K562 (cell line): ENCODE data around the gene RNF32.

ENCODE experiments used
- CTCF ChIP-seq, 3 experiments: IDR thresholded peaks in 2 of 3; conservative IDR thresholded peaks in 1 of 3; 2 replicates each; pipeline ENCODE4 v1.5.1; 2011 to 2012; ENCODE audit warnings: low read length in 3 of 3, mild to moderate bottlenecking in 3 of 3, control low read depth in 2 of 3, improper control_type of control experiment in 1 of 3, inconsistent platforms in 1 of 3, low read depth in 1 of 3, mixed read lengths in 1 of 3, moderate library complexity in 1 of 3; ENCODE audit not compliant: insufficient read depth in 2 of 3
- FOS ChIP-seq: IDR thresholded peaks from 3 replicates; pipeline ENCODE4 v1.6.1; 2011; ENCODE audit not compliant: insufficient read length; ENCODE audit errors: extremely low read depth

DNA sequence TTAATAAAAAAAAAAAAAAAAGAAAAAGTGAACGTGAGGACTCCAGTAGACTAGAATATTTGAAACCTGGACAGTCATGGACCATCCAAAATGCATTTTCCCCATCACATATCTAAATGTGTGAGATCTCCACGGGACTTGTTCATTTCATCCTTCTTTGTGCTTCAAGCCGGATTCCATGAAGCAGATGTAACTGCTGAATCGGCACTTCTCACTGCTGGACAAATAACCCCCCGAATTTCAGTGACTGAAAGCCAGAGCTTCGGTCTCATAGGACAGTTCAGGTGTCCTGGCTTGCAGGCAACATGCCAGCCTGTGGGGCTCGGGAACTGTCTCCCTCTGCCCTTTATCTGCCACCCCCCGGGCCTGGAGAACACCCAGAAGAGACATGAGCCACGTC is 33.3 kb downstream of the RNF32 start:
- TF ChIP-seq FOS (no peak), CTCF (IDR thresholded peaks at IDR 0.05 in 2 of 3, conservative IDR thresholded peaks at IDR 0.05 in 1 of 3; ENCODE audit: insufficient read depth in 2 of 3, low read depth in 1 of 3, low read length in 3 of 3) (no peak)
